ENCODE results near the gene TULP4.
"Not testable (repeated sequence)": the region's sequence is repeated elsewhere in the genome, so short reads cannot be mapped to it uniquely, and the experiment has no call there.

TULP4 gene

DNA sequence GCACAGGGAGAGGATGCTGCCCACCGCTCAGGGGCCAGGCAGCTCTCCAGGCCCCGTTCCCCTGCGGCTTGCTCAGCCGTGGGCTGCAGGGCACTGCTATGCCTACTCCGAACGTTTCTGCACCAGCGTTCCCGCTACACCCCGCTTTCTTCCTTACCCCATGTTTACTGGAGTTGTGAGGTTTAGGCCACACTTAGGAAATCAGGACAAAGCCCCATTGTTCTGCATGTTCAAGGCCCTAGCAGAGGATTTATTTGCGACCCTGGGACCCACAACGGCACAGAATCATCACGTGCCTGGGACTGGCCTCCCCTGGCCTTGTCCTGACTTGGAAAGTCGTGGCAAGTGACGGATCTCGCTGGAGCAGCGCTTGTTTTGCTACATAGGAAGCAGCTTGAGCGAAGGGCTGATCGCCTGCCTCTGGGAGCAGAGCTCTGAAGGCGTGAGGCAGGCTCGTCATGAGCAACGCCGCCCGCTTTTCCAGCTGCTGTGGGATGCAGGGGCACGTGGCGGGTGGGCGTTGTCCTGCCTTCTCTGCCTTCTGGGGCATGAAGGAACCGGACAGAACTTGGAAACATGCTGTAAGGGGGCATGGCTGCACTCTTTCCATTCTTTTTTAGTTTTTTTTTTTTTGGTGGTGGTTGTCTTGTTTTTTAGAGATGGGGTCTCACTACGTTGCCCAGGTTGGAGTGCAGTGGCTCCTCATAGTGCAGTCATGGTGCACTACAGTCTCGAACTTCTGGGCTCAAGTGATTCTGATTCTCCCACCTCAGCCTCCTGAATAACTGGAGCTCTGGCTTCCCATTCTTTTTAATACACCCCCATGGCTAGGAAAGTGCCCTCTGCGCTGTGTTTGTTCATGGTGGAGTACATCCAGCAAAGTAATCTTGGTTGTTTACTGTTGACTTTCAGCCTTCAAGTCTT is 233.0 kb downstream of the TULP4 start:
- DNase-seq (ENCODE audit: extremely low read depth in 1 of 2, low read depth in 1 of 2), result no peak

DNA sequence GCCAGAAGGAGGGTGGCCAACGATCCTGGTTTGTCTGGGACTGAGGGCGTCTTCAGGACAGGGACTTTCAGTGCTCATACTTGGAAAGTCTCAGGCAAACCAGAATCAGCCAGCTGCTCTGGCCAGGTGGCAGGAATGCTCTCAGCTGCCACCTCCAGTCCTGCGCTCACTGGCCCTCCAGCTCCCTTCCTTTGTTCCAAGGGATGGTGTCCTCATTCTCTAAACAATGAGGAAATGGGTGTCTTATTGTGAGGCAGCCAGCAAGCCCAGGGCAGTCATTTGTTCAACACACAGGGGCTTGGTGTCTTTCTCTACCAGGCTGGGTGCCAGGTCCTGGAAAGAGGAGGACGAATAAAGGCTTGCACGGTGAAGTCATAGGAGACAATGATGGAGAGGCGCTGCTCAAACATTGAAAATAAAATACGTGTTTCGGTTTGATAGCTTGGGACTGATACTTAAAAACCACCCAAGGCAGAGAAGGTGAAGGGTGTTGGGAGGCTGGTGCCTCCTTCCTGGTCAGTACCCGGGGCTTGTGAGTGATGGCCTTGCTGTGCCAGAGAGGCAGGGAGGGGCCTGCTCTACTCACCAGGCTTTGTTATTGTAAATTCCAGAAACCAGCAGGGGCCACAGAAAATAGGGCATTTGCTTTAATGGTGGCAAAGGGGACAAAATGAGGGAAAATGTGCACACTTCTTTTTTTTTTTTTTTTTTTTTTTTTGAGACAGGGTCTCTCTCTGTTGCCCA is 236.3 kb downstream of the TULP4 start:
- no peak for DNase-seq (ENCODE audit: extremely low read depth in 1 of 2, low read depth in 1 of 2)

DNA sequence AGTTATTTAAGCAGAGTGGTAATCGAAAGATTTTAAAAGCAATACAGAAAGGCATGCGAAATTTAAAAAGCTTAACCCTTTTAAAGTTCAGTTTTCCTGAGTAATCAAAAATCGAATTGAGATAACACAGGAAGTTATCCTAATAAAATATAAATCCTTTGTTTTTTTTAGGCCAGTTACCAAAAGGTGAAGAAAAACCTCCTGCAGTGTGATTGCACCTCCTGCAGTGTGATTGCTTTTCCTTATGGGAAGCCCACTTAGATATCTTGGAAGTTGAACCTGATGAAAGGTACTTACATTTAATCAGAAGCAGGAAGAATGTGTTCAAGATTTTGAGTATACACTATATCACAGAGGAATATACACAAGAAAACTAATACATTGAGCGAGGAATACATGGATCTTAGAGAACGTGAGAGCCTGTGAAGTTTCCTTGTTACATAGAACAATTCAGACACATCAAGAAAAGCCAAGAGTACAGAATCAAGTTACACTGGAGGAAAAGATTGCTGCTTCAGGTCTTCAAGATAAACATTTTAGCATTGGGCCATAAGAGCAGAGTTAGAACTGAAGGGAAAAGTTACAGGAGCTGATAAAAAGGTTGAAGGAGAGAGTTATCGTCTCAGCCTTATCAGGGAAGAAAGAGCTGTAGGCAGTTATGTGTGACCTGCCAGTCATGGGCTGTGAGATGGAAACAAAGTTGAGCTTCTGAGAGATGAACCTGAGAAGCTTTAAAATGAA is 240.0 kb downstream of the TULP4 start:
- DNase-seq (ENCODE audit: extremely low read depth in 1 of 2, low read depth in 1 of 2), result no peak

DNA sequence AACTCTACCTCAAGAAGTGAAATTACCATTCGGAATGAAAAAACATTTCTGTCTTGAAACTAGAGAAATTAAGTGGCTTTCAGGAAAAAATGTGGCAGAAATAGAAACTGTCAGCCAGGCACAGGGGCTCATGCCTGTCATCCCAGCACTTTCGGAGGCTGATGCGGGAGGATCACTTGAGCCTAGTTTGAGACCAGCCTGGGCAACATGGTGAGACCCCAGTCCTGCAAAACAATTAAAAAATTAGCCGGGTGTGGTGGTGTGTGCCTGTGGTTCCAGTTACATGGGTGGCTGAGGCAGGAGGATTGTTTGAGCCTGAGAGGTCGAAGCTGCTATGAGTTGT is 240.5 kb downstream of the TULP4 start:
- no peak for DNase-seq (ENCODE audit: extremely low read depth in 1 of 2, low read depth in 1 of 2)

DNA sequence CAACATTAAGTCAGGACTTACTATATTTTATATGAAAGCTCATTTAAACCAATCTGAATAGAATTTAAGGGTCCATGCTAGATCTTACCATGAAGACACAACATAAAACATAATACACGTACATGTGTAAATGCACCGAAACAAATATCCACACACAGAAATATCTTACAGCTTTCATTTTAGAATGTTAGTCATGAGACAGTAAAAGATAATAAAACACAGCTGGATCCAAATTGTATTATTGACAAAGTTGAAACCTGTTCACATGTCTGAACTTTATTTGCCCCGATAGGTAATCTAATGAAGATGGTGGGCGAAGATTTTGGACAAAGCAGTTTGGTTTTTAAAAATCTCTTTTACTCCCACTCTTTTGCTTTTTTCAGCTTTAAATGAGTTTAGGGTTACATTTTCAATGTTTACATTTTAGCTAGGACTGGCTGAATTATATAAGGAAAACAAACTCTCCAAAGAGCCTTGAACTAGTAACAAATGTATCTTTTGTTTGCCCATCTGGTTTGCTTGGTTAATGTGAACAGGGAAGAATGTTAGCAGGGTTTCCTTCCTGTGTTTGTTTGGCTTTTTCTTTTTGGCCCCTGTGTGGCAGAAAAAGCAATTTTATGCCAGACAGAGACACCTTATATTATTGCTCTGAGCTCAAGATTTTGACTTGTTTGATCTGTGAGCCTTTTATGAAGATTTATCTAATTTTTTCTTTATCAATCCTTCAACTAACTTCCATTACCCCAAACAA is 242.5 kb downstream of the TULP4 start:
- DNase-seq (ENCODE audit: extremely low read depth in 1 of 2, low read depth in 1 of 2), result no peak

DNA sequence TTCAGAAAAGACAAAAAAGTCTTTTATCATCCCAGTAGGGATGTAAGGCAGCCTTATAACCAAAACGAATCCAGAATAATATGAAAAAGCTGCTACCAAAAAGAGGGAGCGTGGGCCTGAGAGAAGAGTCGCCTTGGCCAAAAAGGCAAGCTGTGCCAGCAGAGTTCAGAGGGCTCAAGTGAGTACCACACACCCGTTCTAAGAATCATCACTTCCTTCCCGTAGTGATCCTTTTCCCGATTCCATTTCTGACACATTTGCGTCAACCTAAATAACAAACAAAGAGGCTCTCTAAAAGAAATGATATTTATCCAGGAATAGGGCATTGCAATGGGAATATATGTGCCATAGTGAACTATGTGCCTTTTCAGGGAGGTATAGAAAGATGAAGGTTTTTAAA is 243.8 kb downstream of the TULP4 start:
- no peak for DNase-seq (ENCODE audit: extremely low read depth in 1 of 2, low read depth in 1 of 2)

DNA sequence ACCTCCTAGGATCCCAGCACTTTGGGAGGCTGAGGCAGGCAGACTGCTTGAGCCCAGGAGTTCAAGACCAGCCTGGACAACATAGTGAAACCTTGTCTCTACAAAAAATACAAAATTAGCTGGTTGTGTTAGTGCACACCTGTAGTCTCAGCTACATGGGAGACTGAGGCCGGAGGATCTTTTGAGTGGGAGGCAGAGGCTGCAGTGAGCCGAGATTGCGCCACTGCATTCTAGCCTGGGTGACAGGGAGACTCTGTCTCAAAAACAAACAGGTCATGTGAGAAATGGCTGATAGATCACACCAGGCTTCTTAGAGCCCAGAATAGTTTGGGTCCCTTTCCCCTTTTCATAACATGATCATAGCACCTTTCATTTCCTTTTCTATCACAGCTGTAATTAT is 244.8 kb downstream of the TULP4 start:
- DNase-seq (ENCODE audit: extremely low read depth in 1 of 2, low read depth in 1 of 2), result not testable (repeated sequence)

DNA sequence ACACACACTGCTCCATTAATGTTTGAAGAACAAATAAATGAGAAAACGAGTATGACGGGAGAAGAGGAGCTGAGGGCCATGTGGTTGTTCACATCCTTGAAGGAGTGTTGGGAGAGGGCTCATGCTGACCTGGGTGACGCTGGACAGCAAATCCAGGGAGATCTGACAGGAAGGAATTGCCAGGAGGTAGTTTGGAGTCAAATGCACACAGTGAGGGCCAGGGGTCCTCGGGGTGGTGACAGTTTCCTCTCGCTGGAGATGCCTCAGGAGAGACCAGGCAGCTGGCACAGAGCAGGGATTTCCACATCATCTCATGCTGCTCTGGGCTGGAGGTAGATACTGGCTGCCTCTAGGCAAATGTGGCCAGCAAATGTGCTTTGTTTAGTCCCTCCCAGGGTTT is 245.7 kb downstream of the TULP4 start:
- DNase-seq (ENCODE audit: extremely low read depth in 1 of 2, low read depth in 1 of 2), result no peak

DNA sequence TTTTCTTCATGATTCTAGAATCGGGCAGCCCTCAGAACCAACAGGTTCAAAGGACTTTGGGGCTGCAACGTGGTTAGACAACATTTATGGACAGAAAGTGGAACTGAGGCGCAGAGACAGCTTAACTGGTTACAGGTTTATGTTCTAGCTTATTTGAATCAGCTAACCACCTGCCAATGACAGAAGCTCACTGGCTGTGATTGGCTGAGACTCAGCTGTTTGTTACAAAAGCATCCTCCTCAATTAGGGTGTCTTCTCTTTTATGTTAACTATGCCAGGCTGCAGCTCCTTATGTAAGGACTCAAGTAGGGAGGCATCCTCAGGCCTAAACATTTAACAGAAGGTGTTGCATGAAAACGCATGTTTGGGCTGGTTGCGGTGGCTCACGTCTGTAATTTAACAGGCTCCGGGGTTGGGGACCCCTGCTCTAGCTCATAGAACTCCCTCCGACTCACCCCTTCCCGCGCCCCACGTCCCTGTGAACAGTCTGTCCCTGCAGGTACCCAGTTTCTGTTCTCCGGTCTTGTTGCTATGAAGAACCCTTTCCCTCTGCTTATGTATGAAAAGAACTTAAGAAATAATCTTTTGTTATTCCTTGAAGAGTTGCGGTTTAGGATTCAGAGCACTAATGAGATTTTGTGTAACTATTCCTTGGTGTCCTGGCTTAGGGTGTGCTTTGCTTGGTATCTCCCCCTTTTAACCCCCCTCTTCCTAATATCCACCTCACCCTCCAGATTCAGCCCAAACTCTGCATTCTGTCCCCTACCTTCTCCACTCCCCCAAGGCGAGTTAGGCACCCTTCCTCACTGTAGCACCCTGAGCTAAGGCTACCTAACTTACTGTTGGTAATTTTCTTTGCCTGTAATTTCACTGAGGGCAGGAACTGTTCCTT is 246.4 kb downstream of the TULP4 start:
- no peak for DNase-seq (ENCODE audit: extremely low read depth in 1 of 2, low read depth in 1 of 2)

DNA sequence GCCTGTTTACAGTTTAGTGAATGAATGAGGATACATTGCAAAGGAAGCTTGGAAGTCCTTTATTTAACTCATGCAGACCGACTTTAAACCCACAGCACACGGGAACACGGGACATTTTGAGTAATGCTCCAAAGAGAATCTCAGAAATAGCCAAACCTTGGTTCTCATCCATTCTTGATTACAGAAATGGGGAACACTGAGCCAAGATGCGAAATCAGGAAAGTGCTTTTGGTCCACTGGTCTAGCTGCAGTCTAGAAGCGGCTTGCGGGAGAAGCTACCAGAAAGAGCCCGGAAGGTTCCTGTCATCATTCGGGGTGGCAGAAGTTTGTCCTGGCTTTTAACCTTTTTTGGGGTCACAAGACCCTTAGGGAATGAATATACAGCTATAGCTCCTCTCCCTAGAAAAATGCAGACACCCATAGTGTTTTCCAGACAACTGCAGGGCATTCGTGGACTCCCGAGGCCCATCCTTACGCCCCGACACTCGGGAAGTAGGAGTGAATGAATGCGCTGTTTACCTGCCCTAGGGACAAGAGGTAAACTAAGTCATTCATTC is 247.2 kb downstream of the TULP4 start:
- DNase-seq (ENCODE audit: extremely low read depth in 1 of 2, low read depth in 1 of 2), result no peak

DNA sequence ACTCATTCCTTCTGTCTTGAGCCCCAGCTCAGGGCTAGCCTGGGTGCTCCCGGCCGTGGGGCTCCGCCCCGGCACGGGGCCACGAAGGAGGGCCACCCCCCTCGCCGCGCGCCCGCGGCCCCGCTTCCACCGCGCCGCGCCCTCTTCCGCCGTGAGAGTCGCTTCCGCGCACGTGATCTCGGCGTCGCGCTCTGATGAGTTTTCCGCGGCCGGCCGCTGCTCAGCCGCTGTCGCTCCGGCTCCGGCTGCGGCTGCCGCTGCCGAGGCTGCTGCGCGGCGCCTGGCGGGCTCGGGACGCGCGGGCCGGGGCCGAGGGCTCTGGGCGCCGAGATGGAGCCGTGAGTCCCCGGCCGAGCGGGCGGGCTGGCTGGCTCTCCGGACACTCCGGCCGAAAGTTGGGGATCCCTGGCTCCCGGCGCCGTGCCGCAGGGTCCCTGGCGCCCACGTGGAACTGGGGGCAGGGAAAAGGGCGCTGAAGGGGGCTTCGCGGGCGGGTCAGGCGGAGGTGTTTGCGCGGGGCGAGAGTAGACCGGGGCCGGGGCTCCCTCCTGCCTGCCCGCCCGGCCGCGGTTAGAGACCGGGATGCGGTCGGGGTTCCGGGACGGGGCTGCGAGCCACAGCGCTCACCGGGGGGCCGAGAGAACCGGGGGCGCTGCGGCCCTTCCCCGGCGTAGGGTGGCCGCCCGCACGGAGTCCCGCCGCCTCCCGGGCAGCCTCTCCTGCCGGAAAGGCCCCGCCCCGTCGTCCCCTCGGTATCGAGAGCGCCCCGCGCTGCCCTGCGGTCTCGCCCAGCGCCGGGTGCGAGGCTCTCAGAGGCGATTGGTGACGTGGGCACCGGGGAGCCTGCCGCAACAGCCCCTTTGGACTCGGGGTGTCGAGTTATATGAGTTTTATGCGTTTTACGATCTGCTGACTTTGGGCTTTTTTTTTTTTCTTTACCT is 247.9 kb downstream of the TULP4 start, which contains the start of gene TMEM181:
Gene TMEM181 (plus strand): TSS at position 197 of the 941 bp plus-strand sequence. CDS start 134 bp downstream, at position 331.
- DNase-seq (ENCODE audit: extremely low read depth in 1 of 2, low read depth in 1 of 2), result peak; percentile 64 to 73

DNA sequence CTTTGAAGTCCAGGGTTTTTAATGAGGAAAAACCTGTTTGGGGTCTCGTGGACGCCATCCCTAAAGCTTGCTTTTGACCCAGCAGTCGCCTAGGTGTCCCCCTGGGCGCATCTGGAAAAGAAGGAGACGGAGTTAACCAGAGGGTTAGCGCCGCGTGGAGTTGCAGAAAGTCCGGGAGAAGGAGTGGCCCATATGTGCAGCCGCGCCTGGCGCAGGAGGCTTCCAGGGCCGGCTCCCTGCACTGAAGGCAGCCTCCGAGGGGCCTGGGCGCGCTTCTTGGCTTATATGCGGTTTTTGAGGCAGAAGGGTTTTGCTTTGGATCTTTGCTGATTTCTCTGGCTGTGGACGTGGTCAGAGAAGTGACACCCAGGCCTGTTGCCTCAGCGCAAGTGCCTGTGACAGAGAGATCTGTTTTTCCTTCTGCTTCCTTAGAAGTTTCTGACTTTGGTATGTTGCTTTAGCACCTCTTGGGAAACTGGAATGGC is 248.6 kb downstream of the TULP4 start:
- no peak for DNase-seq (ENCODE audit: extremely low read depth in 1 of 2, low read depth in 1 of 2)
